HUES48 (cell line): ENCODE measurements around the gene MSI2.

Source experiments
- H3K27ac ChIP-seq: one replicate; pipeline ENCODE4 v1.7.0; 2013; ENCODE audit warnings: low read depth, low read length, inconsistent platforms
- H3K27me3 ChIP-seq: 2 replicates; pipeline ENCODE4 v1.6.1; 2013; ENCODE audit warnings: mild to moderate bottlenecking, low read length; ENCODE audit not compliant: control insufficient read depth, insufficient read depth
- H3K36me3 ChIP-seq: 2 replicates; pipeline ENCODE4 v1.6.1; 2013; ENCODE audit warnings: low read length; ENCODE audit not compliant: control insufficient read depth, insufficient read depth
- H3K4me1 ChIP-seq: 2 replicates; pipeline ENCODE4 v1.6.1; 2013; ENCODE audit warnings: mild to moderate bottlenecking, low read length; ENCODE audit not compliant: control insufficient read depth, insufficient read depth
- H3K4me3 ChIP-seq: 2 replicates; pipeline ENCODE4 v1.5.1; 2013; ENCODE audit warnings: mild to moderate bottlenecking, low read depth, low read length
- H3K9ac ChIP-seq: 2 replicates; pipeline ENCODE4 v1.6.1; 2013; ENCODE audit warnings: mild to moderate bottlenecking, low read depth, low read length, moderate library complexity
- H3K9me3 ChIP-seq: 2 replicates; pipeline ENCODE4 v1.6.1; 2013; ENCODE audit warnings: low read length; ENCODE audit not compliant: control insufficient read depth, insufficient read depth

MSI2 gene

DNA sequence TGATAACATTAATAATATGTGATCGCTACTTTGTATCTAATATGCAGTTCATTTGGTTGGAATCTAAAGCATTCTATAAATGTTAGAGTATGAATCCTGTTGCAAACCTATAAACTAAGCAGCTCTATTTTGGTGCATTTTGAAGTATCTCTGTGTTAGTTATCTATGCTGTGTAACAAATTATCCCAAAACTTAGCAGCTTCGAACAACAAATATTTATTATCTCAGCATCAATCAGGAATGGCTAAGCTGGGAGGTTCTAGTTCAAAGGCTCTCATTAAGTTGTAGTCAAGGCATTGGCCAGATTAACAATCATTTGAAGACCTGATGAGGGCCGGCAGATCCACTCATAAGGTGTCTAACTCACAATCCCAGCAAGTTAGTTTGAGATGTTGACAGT, 10.1 kb upstream of the MSI2 start:
- Histone ChIP-seq H3K4me3 (no peak overlapping the region), H3K27ac (no peak overlapping the region), H3K4me1 (peaks cover 4% of the 10 kb centered on the region; the same call in 1 of the 2 replicates), H3K9ac (no peak overlapping the region), H3K27me3 (no peaks in the 10 kb centered on the region), H3K36me3 (no peaks in the 10 kb centered on the region), H3K9me3 (peaks cover 3% of the 10 kb centered on the region; the same call in 1 of the 2 replicates)

GRCh38 chr17:57247261-57247660, 9.1 kb upstream of the MSI2 start:
- H3K9me3 ChIP-seq: peaks cover 3% of the 10 kb centered on the region; the same call in 1 of the 2 replicates
- H3K4me3 ChIP-seq: no peak overlapping the region
- H3K27me3 ChIP-seq: no peaks in the 10 kb centered on the region
- no peaks in the 10 kb centered on the region for H3K36me3 ChIP-seq
- no peak overlapping the region for H3K27ac ChIP-seq
- no peak overlapping the region for H3K9ac ChIP-seq
- H3K4me1 ChIP-seq: peaks cover 2% of the 10 kb centered on the region; the same call in 1 of the 2 replicates

DNA sequence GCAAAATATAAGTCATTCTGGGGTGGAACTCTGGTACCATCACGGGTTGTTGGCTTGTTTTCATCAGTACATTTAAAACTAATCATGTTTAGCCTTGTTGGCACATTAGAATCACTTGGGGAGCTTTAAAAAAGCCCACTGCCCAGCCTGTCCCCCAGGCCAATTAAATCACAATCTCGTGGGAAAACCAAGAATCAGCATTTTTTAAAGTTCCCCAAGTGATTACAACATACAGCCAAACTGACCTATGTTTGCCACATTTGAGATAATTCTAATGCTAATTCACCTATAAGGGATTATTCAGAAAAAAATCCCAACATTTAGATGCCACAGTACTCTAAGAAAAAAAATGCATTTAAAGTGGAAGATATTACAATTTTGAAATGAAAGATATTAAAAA, 8.4 kb upstream of the MSI2 start:
- no peaks in the 10 kb centered on the region for H3K36me3 ChIP-seq
- no peaks in the 10 kb centered on the region; the same call in 1 of the 2 replicates for H3K4me1 ChIP-seq
- no peak overlapping the region for H3K4me3 ChIP-seq
- no peak overlapping the region for H3K9ac ChIP-seq
- peaks cover 3% of the 10 kb centered on the region; the same call in 1 of the 2 replicates for H3K9me3 ChIP-seq
- no peak overlapping the region for H3K27ac ChIP-seq
- no peaks in the 10 kb centered on the region for H3K27me3 ChIP-seq

DNA sequence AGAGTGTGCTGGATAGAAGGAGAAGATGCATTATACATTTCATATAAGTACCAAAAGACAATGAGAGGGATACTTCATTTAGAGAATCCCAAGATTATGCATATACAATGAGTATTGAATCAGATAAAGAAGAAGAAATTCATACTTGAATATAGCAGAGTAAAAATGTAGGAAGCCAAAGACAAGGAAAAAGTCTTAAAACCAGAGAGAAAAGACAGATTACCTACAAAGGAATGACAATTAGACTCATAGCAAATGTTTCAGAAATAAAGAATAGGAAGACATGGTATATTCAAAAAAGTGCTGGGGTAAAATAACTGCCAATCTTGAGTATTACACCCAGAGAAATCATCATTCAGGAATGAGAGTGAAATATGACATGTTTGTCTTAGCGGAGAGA, 6.8 kb upstream of the MSI2 start:
- Histone ChIP-seq H3K27me3 (peaks cover under 1% of the 10 kb centered on the region; the same call in 1 of the 2 replicates), H3K27ac (no peak overlapping the region), H3K36me3 (no peaks in the 10 kb centered on the region), H3K4me3 (no peak overlapping the region), H3K9ac (no peak overlapping the region), H3K4me1 (peaks cover 7% of the 10 kb centered on the region; the same call in 1 of the 2 replicates), H3K9me3 (peaks cover 3% of the 10 kb centered on the region; the same call in 1 of the 2 replicates)

- H3K9ac ChIP-seq: no peak overlapping the region
- no peak overlapping the region for H3K27ac ChIP-seq
- no peaks in the 10 kb centered on the region for H3K36me3 ChIP-seq
- H3K27me3 ChIP-seq: peaks cover 14% of the 10 kb centered on the region
- peaks cover 16% of the 10 kb centered on the region for H3K4me1 ChIP-seq
- H3K4me3 ChIP-seq: no peak overlapping the region
- peaks cover 3% of the 10 kb centered on the region; the same call in 1 of the 2 replicates for H3K9me3 ChIP-seq
Measured at GRCh38 chr17:57251211-57251787, 5.0 kb upstream of the MSI2 start.

- Histone ChIP-seq H3K4me1 (peaks cover 21% of the 10 kb centered on the region), H3K27me3 (peaks cover 16% of the 10 kb centered on the region), H3K27ac (no peak overlapping the region), H3K9ac (no peak overlapping the region), H3K36me3 (no peaks in the 10 kb centered on the region), H3K9me3 (peaks cover 3% of the 10 kb centered on the region; the same call in 1 of the 2 replicates), H3K4me3 (no peak overlapping the region)
Measured at GRCh38 chr17:57253362-57254065, 2.8 kb upstream of the MSI2 start.

DNA sequence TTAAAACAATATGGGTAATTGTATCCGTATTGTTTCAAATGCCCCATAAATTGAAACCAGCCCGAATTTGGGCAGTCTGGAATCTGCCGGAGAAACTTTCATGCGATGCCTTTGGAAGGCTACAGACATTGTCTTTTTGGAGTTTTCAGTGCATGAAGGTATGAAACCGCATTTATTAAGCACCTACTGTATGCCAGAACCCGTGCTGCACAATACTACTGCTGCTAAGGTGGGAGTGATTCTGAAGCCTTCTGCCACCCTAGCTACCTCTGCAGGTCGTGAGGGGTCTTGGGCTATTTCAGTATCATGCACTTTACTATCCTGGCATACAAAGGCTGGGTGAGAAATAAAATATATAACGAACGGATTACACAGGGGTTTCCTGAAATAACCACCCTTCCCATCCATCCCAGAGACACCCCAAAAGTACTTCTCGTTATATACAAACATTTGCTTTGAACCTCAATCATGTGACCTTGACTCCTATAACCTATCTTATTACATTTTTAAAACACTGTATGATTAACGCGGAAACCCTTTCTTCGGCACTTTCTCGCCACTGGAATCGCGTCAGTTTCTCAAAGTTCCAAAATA, 1.0 kb upstream of the MSI2 start:
- H3K4me3 ChIP-seq: peak overlapping the region; percentile 79
- peak overlapping the region; percentile 74 for H3K27ac ChIP-seq
- peaks cover 38% of the 10 kb centered on the region for H3K4me1 ChIP-seq
- H3K27me3 ChIP-seq: peaks cover 23% of the 10 kb centered on the region
- 0 out of 2 replicates have a peak overlapping the region, but pooled peaks have one; percentile 30 for H3K9ac ChIP-seq
- peaks cover 3% of the 10 kb centered on the region; the same call in 1 of the 2 replicates for H3K9me3 ChIP-seq
- H3K36me3 ChIP-seq: no peaks in the 10 kb centered on the region

DNA sequence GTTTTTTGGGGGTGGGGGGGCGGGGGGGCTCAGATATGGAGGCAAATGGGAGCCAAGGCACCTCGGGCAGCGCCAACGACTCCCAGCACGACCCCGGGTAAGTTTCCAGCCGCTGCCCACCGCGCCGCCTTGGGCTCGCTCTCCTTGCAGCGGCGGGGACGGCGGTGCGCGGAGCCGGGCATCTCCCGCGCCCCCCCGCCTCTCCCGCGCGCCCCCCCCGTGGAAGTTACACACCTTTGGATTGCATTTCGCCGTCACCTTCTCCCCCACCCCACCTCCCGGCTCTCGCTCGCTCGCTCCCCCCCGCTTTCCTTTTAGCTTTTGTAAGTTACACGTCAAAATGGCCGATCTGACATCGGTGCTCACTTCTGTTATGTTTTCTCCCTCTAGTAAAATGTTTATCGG, 387 bp downstream of the MSI2 start:
- Histone ChIP-seq H3K9me3 (no peaks in the 10 kb centered on the region), H3K4me1 (peaks cover 53% of the 10 kb centered on the region), H3K4me3 (peak overlapping the region; percentile 58), H3K36me3 (peaks cover 5% of the 10 kb centered on the region), H3K27ac (peak overlapping the region; percentile 76), H3K27me3 (peaks cover 23% of the 10 kb centered on the region), H3K9ac (no peak overlapping the region; the same call in 1 of the 2 replicates)

GRCh38 chr17:57257195-57257894, 1.0 kb downstream of the MSI2 start:
- H3K9ac ChIP-seq: peak overlapping the region; percentile 41
- peak overlapping the region; percentile 76 for H3K27ac ChIP-seq
- no peaks in the 10 kb centered on the region for H3K9me3 ChIP-seq
- H3K36me3 ChIP-seq: peaks cover 11% of the 10 kb centered on the region
- H3K27me3 ChIP-seq: peaks cover 23% of the 10 kb centered on the region
- peak overlapping the region; percentile 58 for H3K4me3 ChIP-seq
- peaks cover 53% of the 10 kb centered on the region for H3K4me1 ChIP-seq

- H3K4me1 ChIP-seq: peaks cover 53% of the 10 kb centered on the region
- peak overlapping the region; percentile 76 for H3K27ac ChIP-seq
- no peaks in the 10 kb centered on the region for H3K9me3 ChIP-seq
- peak overlapping the region; percentile 58 for H3K4me3 ChIP-seq
- peaks cover 20% of the 10 kb centered on the region for H3K36me3 ChIP-seq
- H3K9ac ChIP-seq: peak overlapping the region; percentile 41
- H3K27me3 ChIP-seq: peaks cover 23% of the 10 kb centered on the region
Measured at GRCh38 chr17:57257895-57258851, 1.9 kb downstream of the MSI2 start.
